Stimulated activated CD8-positive, alpha-beta memory T cell treated with anti-CD3 and anti-CD28 coated beads, Interleukin-15, amount 100 ng/mL, for 4 hours (primary cell): ENCODE results near the gene ADAMTS17.

Experiments
- DNase-seq, 2 donors: peaks; one replicate each; pipeline ENCODE4 v3.0.0-alpha.2; 2020; ENCODE audit warnings: low read depth in 2 of 2

Gene ADAMTS17

GRCh38 chr15:100252359-100252758 is 89.4 kb downstream of the ADAMTS17 start:
- no peak for DNase-seq

- no peak for DNase-seq
Observed at GRCh38 chr15:100250176-100250800, 91.5 kb downstream of the ADAMTS17 start.

GRCh38 chr15:100249096-100249815 is 92.5 kb downstream of the ADAMTS17 start:
- no peak for DNase-seq

GRCh38 chr15:100248236-100248635 is 93.5 kb downstream of the ADAMTS17 start:
- no peak for DNase-seq

- no peak for DNase-seq
Observed at GRCh38 chr15:100247228-100248225, 94.2 kb downstream of the ADAMTS17 start.

GRCh38 chr15:100245855-100246254 is 95.9 kb downstream of the ADAMTS17 start:
- no peak for DNase-seq

- no peak for DNase-seq
Observed at GRCh38 chr15:100245487-100245820, 96.3 kb downstream of the ADAMTS17 start.

- DNase-seq, result no peak
Observed at GRCh38 chr15:100244796-100245486, 96.8 kb downstream of the ADAMTS17 start.

GRCh38 chr15:100242989-100243388 is 98.8 kb downstream of the ADAMTS17 start:
- DNase-seq, result no peak

GRCh38 chr15:100241572-100242482 is 99.9 kb downstream of the ADAMTS17 start:
- no peak for DNase-seq

GRCh38 chr15:100236981-100237720 is 104.6 kb downstream of the ADAMTS17 start:
- DNase-seq, result no peak

- DNase-seq, result no peak
Observed at GRCh38 chr15:100235030-100235617, 106.7 kb downstream of the ADAMTS17 start.

- DNase-seq, result no peak
Observed at GRCh38 chr15:100234158-100235029, 107.4 kb downstream of the ADAMTS17 start.

GRCh38 chr15:100230784-100231183 is 111.0 kb downstream of the ADAMTS17 start:
- DNase-seq, result no peak

GRCh38 chr15:100229181-100230163 is 112.3 kb downstream of the ADAMTS17 start:
- DNase-seq, result no peak

GRCh38 chr15:100227781-100228180 is 114.0 kb downstream of the ADAMTS17 start:
- DNase-seq, result no peak

GRCh38 chr15:100226107-100226506 is 115.7 kb downstream of the ADAMTS17 start:
- no peak for DNase-seq
